ENCODE data around the gene RBM6. TPM values are rescaled to one million over a fixed set of nuclear protein-coding genes. Genes with fewer than 3 reads are reported as not detected.

Gene RBM6
- total and polyA plus RNA-seq, 12 donors = 34.8 to 700 (median 82.2) TPM

DNA sequence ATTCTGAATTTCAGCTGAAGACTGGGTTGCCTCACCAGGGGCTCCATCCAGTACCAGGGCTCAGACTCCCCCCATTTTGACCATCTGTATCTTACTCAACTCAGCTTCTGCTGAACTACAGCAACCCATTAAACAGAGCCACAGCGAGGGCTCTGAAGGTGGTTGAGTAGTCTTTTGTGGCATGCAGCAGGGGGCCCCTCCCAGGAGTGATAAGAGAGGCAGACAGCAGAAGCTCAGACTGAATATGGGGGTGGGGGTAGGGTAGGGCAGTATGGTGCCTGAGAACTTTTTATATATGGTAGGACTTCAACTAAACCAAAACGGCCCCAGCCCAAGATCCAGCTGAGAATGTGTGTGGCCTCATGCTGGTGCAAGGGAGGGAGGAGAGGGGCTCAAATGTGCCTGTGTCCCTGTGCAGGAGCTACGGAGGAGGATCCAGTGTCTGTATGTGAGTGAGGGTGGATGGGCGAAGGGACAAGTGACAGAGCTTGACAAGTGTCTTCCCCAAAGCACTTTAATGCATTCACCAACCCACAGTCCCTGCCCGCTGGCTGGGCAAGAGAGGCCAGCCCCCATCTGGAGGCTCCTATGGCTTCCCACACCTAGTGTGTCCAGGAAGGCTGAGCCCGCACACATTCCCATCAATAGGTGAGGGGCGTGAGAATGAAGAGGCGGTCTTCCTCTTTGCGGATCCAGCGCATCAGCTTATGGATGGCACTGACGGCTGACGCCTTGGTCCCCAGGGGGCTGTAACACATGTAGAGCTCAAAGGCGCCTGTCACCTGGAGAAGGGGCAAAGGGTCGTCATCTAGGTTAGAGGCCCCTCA is 31.4 kb upstream of the RBM6 start:
- no peak for TF ChIP-seq POLR2A (IDR thresholded peaks at IDR 0.05)
- TF ChIP-seq, protein P1, sequence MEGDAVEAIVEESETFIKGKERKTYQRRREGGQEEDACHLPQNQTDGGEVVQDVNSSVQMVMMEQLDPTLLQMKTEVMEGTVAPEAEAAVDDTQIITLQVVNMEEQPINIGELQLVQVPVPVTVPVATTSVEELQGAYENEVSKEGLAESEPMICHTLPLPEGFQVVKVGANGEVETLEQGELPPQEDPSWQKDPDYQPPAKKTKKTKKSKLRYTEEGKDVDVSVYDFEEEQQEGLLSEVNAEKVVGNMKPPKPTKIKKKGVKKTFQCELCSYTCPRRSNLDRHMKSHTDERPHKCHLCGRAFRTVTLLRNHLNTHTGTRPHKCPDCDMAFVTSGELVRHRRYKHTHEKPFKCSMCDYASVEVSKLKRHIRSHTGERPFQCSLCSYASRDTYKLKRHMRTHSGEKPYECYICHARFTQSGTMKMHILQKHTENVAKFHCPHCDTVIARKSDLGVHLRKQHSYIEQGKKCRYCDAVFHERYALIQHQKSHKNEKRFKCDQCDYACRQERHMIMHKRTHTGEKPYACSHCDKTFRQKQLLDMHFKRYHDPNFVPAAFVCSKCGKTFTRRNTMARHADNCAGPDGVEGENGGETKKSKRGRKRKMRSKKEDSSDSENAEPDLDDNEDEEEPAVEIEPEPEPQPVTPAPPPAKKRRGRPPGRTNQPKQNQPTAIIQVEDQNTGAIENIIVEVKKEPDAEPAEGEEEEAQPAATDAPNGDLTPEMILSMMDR (IDR thresholded peaks at IDR 0.05) = no peak
- Histone ChIP-seq H3K4me1 (replicated peaks in 1 of 2) (no peaks in the 10 kb centered on the region), H3K4me3 (no peak overlapping the region), H3K36me3 (replicated peaks in 1 of 2) (peaks cover 0 to 21% of the 10 kb centered on the region in 2 donors), H3K9me3 (replicated peaks in 1 of 3) (no peaks in the 10 kb centered on the region), H3K27ac (no peak overlapping the region), H3K27me3 (no peaks in the 10 kb centered on the region)
- no peak for DNase-seq
- WGBS, 4 donors = 83 to 93% (median 91%) methylated on average over 12 to 14 of the region's 14 CpGs
- intact Hi-C loops (cut with DNase I) = loop anchor here (5.0 to 10.0 kb wide), 2 partner anchors 104 to 196 kb away; partner anchors contain the start of gene INKA1 (in 1 of the 2)

DNA sequence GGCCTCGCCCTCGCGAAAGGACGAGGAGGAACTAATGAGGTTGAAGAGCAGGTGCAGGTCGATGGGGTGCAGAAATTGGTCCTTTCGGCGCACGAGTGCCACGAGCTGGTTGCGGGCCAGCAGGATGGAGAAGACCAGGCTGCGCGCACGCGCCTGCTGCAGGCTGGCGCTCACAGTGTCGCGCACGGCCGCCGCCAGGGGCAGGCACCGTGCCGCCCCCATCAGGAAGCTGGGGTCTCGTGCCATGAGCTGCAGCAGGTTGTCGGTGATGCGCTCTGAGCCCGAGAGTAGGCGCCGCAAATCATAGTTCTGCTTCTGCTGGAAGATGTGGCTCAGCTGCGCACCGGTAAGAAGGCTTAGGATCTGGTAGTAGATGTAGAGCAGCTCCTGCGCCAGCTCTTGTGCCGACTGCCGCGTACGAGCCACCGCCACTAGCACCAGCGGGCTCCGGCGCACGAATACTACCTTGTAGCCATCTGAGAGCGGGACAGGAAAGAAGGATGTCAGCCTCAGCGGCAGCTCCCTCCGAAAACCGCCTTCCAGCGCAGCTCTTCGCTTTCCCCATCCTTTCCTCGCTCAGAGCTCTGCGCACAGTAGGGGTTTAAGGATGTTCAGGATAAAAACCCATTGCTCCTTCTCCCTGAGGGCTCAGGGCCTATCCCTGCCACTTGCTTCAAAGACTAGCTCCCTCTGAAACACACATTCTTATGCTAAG is 29.4 kb upstream of the RBM6 start:
- Histone ChIP-seq H3K9me3 (replicated peaks in 1 of 3) (no peaks in the 10 kb centered on the region), H3K4me3 (no peak overlapping the region), H3K4me1 (replicated peaks in 1 of 2) (no peaks in the 10 kb centered on the region), H3K36me3 (replicated peaks in 1 of 2) (peaks cover 0 to 21% of the 10 kb centered on the region in 2 donors), H3K27ac (no peak overlapping the region), H3K27me3 (no peaks in the 10 kb centered on the region)
- DNase-seq = no peak
- TF ChIP-seq, protein P1 (IDR thresholded peaks at IDR 0.05) = no peak
- no peak for TF ChIP-seq POLR2A (IDR thresholded peaks at IDR 0.05)
- intact Hi-C loops (cut with DNase I) = no loop called here
- 83 to 87% (median 86%) methylated on average over 25 to 48 of the region's 48 CpGs for WGBS, 4 donors

DNA sequence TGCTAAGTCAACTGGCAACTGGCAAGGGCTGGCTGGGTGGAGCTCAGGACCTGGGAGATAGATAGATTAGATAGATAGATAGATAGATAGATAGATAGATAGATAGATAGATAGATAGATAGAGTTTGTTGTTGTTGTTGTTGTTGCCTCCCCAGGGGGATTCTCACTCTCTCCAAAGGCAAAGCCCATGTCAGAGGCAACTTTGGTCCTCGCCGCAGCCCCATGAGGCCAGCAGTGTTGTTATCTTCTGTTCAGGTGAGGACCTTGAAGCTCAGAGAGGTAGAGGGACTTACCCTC is 28.9 kb upstream of the RBM6 start:
- 92 to 100% (median 94%) methylated on average over 2 of the region's 2 CpGs for WGBS, 4 donors
- no peaks in the 10 kb centered on the region for H3K4me1 ChIP-seq (replicated peaks in 1 of 2)
- no peaks in the 10 kb centered on the region for H3K9me3 ChIP-seq (replicated peaks in 1 of 3)
- no peak overlapping the region for H3K27ac ChIP-seq
- intact Hi-C loops (cut with DNase I) = no loop called here
- no peak for DNase-seq
- H3K4me3 ChIP-seq = no peak overlapping the region
- H3K27me3 ChIP-seq = no peaks in the 10 kb centered on the region
- no peak for TF ChIP-seq POLR2A (IDR thresholded peaks at IDR 0.05)
- TF ChIP-seq, protein P1 (IDR thresholded peaks at IDR 0.05) = no peak
- peaks cover 0 to 21% of the 10 kb centered on the region in 2 donors for H3K36me3 ChIP-seq (replicated peaks in 1 of 2)

DNA sequence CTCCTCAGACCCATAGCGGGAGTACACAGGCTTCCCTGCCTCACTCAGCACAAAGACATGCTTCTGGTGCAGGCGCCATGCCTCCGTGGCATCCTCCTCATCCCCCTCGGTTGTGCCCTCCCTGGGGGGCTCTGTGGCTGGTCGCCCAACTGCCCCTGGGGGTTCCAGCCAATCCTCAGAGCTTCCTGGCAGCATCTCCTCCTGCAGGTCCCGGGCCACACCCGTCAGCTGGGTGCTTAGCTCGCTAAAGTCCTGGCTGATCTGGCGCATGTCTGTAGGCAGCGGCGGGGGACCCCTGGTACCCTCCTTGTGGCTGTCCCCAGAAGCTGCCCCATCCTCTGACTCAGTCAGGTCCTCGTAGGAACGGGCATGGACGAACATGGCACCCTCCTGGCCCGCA is 28.3 kb upstream of the RBM6 start:
- Histone ChIP-seq H3K36me3 (replicated peaks in 1 of 2) (peaks cover 0 to 21% of the 10 kb centered on the region in 2 donors), H3K9me3 (replicated peaks in 1 of 3) (no peaks in the 10 kb centered on the region), H3K27me3 (no peaks in the 10 kb centered on the region), H3K27ac (no peak overlapping the region), H3K4me1 (replicated peaks in 1 of 2) (no peaks in the 10 kb centered on the region), H3K4me3 (no peak overlapping the region)
- TF ChIP-seq, protein P1 (IDR thresholded peaks at IDR 0.05) = no peak
- TF ChIP-seq POLR2A (IDR thresholded peaks at IDR 0.05) = no peak
- DNase-seq = no peak
- intact Hi-C loops (cut with DNase I) = no loop called here
- 80 to 97% (median 94%) methylated on average over 1 to 15 of the region's 15 CpGs for WGBS, 4 donors

Data from adrenal gland (tissue), 12 donors.